HepG2 (cell line): ENCODE results near the gene MFSD12. TPM values are rescaled to one million over a fixed set of nuclear protein-coding genes. Genes with fewer than 3 reads are reported as not detected.

Experiments used
- ATAC-seq: fragments of 200-7000 bp; cut with Tn5 transposase; 3 replicates; pipeline ENCODE4 v1.9.1; 2020; ENCODE audit warnings: mild to moderate bottlenecking, moderate library complexity
- BruUV-seq: library from RNA; stranded (reverse); fragments of 400-500 nt; replicated peaks from 2 replicates; lab custom pipeline; 2021; lab: Mats Ljungman, UMichigan
- CTCF ChIA-PET: fragments of 300-600 bp; formaldehyde crosslinking; extraction: SDS; loops from one replicate; lab custom pipeline; 2021; ENCODE audit warnings: low total read pairs, inconsistent platforms, low intra/inter-chr PET ratio; lab: Yijun Ruan, JAX
- POLR2A ChIA-PET: fragments of 350-600 bp; sonication (Branson Sonifier 250); formaldehyde crosslinking; loops from one replicate; lab custom pipeline; 2020; ENCODE audit warnings: antibody characterized with exemption, inconsistent platforms; lab: Yijun Ruan, JAX
- DNase-seq: peaks from one replicate; pipeline ENCODE4 v3.0.0-alpha.2; 2015; ENCODE audit warnings: low spot score
- FAIRE-seq: peaks from 3 replicates; lab custom pipeline; 2011; peaks lifted over from hg19 to GRCh38; lab: Jason Lieb, UNC
- H2AFZ ChIP-seq: one replicate; pipeline ENCODE4 v1.6.1; 2011; ENCODE audit warnings: low read length, inconsistent platforms
- H3K27ac ChIP-seq: fragments of 300-600 bp; 3 replicates; pipeline ENCODE4 v1.8.0; 2011; ENCODE audit warnings: mixed run types, mild to moderate bottlenecking, mixed read lengths, low read length, inconsistent platforms; ENCODE audit not compliant: insufficient read depth; ENCODE audit errors: extremely low read length
- H3K27me3 ChIP-seq, 2 experiments: fragments of 200-600 bp in 1 of 2; 2 replicates in 1 of 2; 3 replicates in 1 of 2; pipeline versions ENCODE4 v1.6.0 to v1.8.0; 2011; ENCODE audit warnings: low read length in 2 of 2, mild to moderate bottlenecking in 2 of 2, moderate library complexity in 2 of 2, inconsistent platforms in 1 of 2; ENCODE audit not compliant: insufficient read depth in 2 of 2, control insufficient read depth in 1 of 2
- H3K36me3 ChIP-seq, 2 experiments: fragments of 200-600 bp in 1 of 2; replicated peaks in 1 of 2; 2 replicates in 1 of 2; 3 replicates in 1 of 2; pipeline versions ENCODE4 v1.5.1 to v1.8.0; 2011; ENCODE audit warnings: low read length in 2 of 2, inconsistent platforms in 1 of 2; ENCODE audit not compliant: insufficient read depth in 2 of 2, control insufficient read depth in 1 of 2
- H3K4me1 ChIP-seq: 2 replicates; pipeline ENCODE4 v1.5.1; 2012; ENCODE audit warnings: low read length, inconsistent platforms; ENCODE audit not compliant: insufficient read depth
- H3K4me2 ChIP-seq: 2 replicates; pipeline ENCODE4 v1.6.0; 2011; ENCODE audit warnings: low read depth, low read length, inconsistent platforms
- H3K4me3 ChIP-seq, 3 experiments: fragments of 200-600 bp in 1 of 3; sonication (generic), shearing (Covaris generic) in 1 of 3; replicated peaks in 1 of 3; 2 replicates each; pipeline ENCODE4 v1.5.1; 2011 to 2016; ENCODE audit warnings: low read length in 3 of 3, inconsistent platforms in 2 of 3, low read depth in 2 of 3, mild to moderate bottlenecking in 2 of 3, control low read depth in 1 of 3, mixed read lengths in 1 of 3; ENCODE audit not compliant: insufficient read depth in 1 of 3
- H3K79me2 ChIP-seq: one replicate; pipeline ENCODE4 v1.6.1; 2011; ENCODE audit warnings: low read length, inconsistent platforms; ENCODE audit not compliant: insufficient read depth
- H3K9ac ChIP-seq: 2 replicates; pipeline ENCODE4 v1.6.0; 2011; ENCODE audit warnings: mild to moderate bottlenecking, low read depth, low read length, inconsistent platforms; ENCODE audit not compliant: insufficient read depth
- H3K9me3 ChIP-seq: 2 replicates; pipeline ENCODE4 v1.5.1; 2012; ENCODE audit warnings: mild to moderate bottlenecking, low read length
- H4K20me1 ChIP-seq: 2 replicates; pipeline ENCODE4 v1.6.0; 2011; ENCODE audit warnings: inconsistent platforms, mild to moderate bottlenecking, low read length, moderate library complexity; ENCODE audit not compliant: insufficient read depth
- AGO2 ChIP-seq: fragments of 200-400 bp; formaldehyde crosslinking; optimal IDR thresholded peaks from 2 replicates; pipeline ENCODE3; 2017; ENCODE audit warnings: mild to moderate bottlenecking, low read depth, low read length, moderate library complexity
- IRF2 ChIP-seq: IDR thresholded peaks from 2 replicates; pipeline ENCODE4 v1.6.1; 2018; ENCODE audit warnings: missing genetic modification reagents, missing compliant biosample characterization
- ZNF326 ChIP-seq: sonication (generic); formaldehyde crosslinking; IDR thresholded peaks from 2 replicates; pipeline ENCODE4 v1.4.0; 2020; ENCODE audit warnings: missing genetic modification reagents, borderline replicate concordance
- WGBS: methylation state at CpG from one replicate; pipeline ENCODE4 v1.1.6; 2017; ENCODE audit warnings: low lambda C conversion rate; 5-methylcytosine and 5-hydroxymethylcytosine counted together
- in situ Hi-C: cut with HindIII; loops from 2 replicates; pipeline ENCODE4 v1.10.0; 2017; ENCODE audit warnings: low pct_unique_long_range_greater_than_20kb; ENCODE audit not compliant: extremely low pct_ligation_motif_present
- intact Hi-C: fragments of 100-400 bp; cut with micrococcal nuclease; formaldehyde crosslinking; loops from one replicate; pipeline ENCODE4 v1.10.0; 2022; ENCODE audit not compliant: unreplicated experiment
- polyA plus RNA-seq, 8 experiments: library from polyadenylated mRNA; depleted of rRNA in 3 of 8; stranded (reverse) in 7 of 8; unstranded in 1 of 8; fragments of >200 nt; fragmentation: Illumina TruSeq in 4 of 8; extraction: Trizol in 4 of 8; gene quantifications; 2 replicates each; pipeline versions ENCODE4 v1.2.1 to v1.2.3, GENCODE V29; 2011 to 2016; ENCODE audit warnings: low read depth in 4 of 8, missing spikeins in 1 of 8, mixed read lengths in 1 of 8; ENCODE audit not compliant: insufficient read depth in 1 of 8
- total RNA-seq, 5 experiments: library from RNA; depleted of rRNA; stranded (reverse); fragments of >200 nt; fragmentation: Illumina TruSeq; extraction: Trizol; gene quantifications; 2 replicates each; pipeline ENCODE4 v1.2.3, GENCODE V29; 2016; ENCODE audit warnings: low read depth in 1 of 5
- TF ChIP-seq, protein P1 (sequence below): sonication (generic); formaldehyde crosslinking; IDR thresholded peaks from 2 replicates; pipeline ENCODE4 v1.5.1; 2020; ENCODE audit warnings: mild to moderate bottlenecking, moderate library complexity, missing genetic modification reagents

Gene MFSD12
- total and polyA plus RNA-seq, 2 of the 13 experiments (the other 11 are each of a cell fraction or from before 2014, with no cell fraction given), result 27.2 to 29.1 TPM

DNA sequence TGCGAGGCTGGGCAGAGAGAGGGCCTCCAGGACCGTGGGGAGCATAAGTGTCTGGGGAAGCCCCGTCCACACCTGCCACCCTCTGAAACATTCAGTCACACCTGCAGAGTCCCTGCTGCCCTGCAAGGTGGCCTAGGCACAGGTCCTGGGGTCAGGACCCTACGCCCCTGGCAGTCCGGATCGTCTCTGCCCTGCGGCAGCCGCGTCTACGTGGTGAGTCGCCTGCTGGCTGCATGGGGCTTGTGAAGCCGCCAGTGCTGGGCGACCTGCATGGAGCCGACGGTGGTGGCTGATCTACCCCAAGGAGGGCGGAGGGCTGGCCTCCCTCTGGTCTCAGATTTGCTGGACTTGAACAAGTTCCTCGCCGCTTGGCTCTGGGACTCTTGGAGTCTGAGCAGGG lies 38.3 kb downstream of the MFSD12 start:
- H3K9me3 ChIP-seq, result no peaks in the 10 kb centered on the region
- H3K4me1 ChIP-seq, result peaks cover 15% of the 10 kb centered on the region
- H3K27me3 ChIP-seq, result no peaks in the 10 kb centered on the region
- TF ChIP-seq IRF2 (CRISPR knock-in tag), result no peak
- peak; percentile 39 for TF ChIP-seq AGO2
- no peak overlapping the region for H3K4me2 ChIP-seq
- POLR2A ChIA-PET, result no interaction called here
- H3K4me3 ChIP-seq, result no peak overlapping the region
- H4K20me1 ChIP-seq, result peaks cover 27% of the 10 kb centered on the region; the same call in 1 of the 2 replicates
- H3K27ac ChIP-seq, result no peak overlapping the region
- no peak overlapping the region for H3K9ac ChIP-seq
- no peak for FAIRE-seq
- 100% methylated on average over 3 of the region's 18 CpGs for WGBS
- H3K36me3 ChIP-seq, result peaks cover 14 to 32% of the 10 kb centered on the region in 2 experiments; a peak in 4 of 5 replicates
- peaks cover 43% of the 10 kb centered on the region for H3K79me2 ChIP-seq
- CTCF ChIA-PET, result no interaction called here
- H2AFZ ChIP-seq, result no peak overlapping the region
- intact Hi-C loops (no loop called here), in situ Hi-C loops (no loop called here)
- no peak for ATAC-seq
- no peak for DNase-seq
- BruUV-seq, result no TSS peak

DNA sequence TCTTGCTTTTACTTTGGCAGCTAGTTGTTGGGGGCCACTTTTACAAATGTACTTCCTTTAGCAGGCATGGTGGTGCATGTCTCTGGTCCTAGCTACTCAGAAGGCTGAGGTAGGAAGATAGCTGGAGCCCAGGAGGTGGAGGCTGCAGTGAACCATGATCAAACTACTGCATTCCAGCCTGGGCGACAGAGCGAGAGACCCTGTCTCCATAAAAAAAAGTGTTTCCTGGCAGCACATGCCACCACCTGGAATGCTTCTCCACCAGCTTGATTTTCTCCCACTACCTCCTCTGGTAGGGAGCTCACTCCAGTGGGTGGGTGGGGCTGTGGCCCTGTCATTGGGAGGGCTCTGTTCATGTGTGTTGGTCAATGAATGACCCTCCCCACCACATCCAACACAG lies 38.7 kb downstream of the MFSD12 start:
- no peak overlapping the region for H2AFZ ChIP-seq
- ChIA-PET POLR2A (no interaction called here), CTCF (no interaction called here)
- FAIRE-seq, result no peak
- TF ChIP-seq ZNF326 (CRISPR knock-in tag), result no peak
- TF ChIP-seq, protein P1, sequence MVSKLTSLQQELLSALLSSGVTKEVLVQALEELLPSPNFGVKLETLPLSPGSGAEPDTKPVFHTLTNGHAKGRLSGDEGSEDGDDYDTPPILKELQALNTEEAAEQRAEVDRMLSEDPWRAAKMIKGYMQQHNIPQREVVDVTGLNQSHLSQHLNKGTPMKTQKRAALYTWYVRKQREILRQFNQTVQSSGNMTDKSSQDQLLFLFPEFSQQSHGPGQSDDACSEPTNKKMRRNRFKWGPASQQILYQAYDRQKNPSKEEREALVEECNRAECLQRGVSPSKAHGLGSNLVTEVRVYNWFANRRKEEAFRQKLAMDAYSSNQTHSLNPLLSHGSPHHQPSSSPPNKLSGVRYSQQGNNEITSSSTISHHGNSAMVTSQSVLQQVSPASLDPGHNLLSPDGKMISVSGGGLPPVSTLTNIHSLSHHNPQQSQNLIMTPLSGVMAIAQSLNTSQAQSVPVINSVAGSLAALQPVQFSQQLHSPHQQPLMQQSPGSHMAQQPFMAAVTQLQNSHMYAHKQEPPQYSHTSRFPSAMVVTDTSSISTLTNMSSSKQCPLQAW (CRISPR knock-in tag), result 0 out of 2 replicates have a peak, but pooled peaks have one; percentile 0
- H3K4me3 ChIP-seq, result no peak overlapping the region
- peaks cover 14 to 27% of the 10 kb centered on the region in 2 experiments; a peak in 4 of 5 replicates for H3K36me3 ChIP-seq
- peaks cover 32% of the 10 kb centered on the region; the same call in 1 of the 2 replicates for H4K20me1 ChIP-seq
- H3K4me2 ChIP-seq, result no peak overlapping the region
- H3K79me2 ChIP-seq, result peaks cover 47% of the 10 kb centered on the region
- ATAC-seq, result no peak
- no peak for DNase-seq
- no peak overlapping the region for H3K9ac ChIP-seq
- H3K4me1 ChIP-seq, result peaks cover 15% of the 10 kb centered on the region
- in situ Hi-C loops (no loop called here), intact Hi-C loops (no loop called here)
- WGBS, result 93% methylated on average over 2 of the region's 2 CpGs
- no peaks in the 10 kb centered on the region for H3K9me3 ChIP-seq
- no peak overlapping the region for H3K27ac ChIP-seq
- no TSS peak for BruUV-seq
- H3K27me3 ChIP-seq, result no peaks in the 10 kb centered on the region
